ENCODE data around the gene RAE1.

RAE1 gene

GRCh38 chr20:57389695-57390603 is 38.9 kb downstream of the RAE1 start:
- peak; percentile 68 for DNase-seq

- DNase-seq = peak; percentile 89
These were observed 39.8 kb downstream of the RAE1 start, which contains the start of gene RBM38 for GRCh38 chr20:57390604-57391438. TSS of gene RBM38 (plus strand) at chr20:57391396. CDS start at chr20:57391582, 186 bp downstream.

GRCh38 chr20:57391439-57392301 is 40.6 kb downstream of the RAE1 start:
- DNase-seq = peak; percentile 29

- DNase-seq = peak; percentile 89
These were observed 41.6 kb downstream of the RAE1 start for GRCh38 chr20:57392512-57393271.

GRCh38 chr20:57393321-57394120 is 42.5 kb downstream of the RAE1 start:
- no peak for DNase-seq

GRCh38 chr20:57394121-57395082 is 43.3 kb downstream of the RAE1 start:
- DNase-seq = no peak

- no peak for DNase-seq
These were observed 44.3 kb downstream of the RAE1 start for GRCh38 chr20:57395111-57395966.

- DNase-seq = no peak
These were observed 45.3 kb downstream of the RAE1 start for GRCh38 chr20:57396212-57396983.

- DNase-seq = peak; percentile 30
These were observed 46.1 kb downstream of the RAE1 start for GRCh38 chr20:57396984-57397692.

GRCh38 chr20:57397693-57398108 is 46.6 kb downstream of the RAE1 start:
- peak; percentile 32 for DNase-seq

GRCh38 chr20:57398231-57398821 is 47.3 kb downstream of the RAE1 start:
- peak; percentile 78 for DNase-seq

- no peak for DNase-seq
These were observed 48.0 kb downstream of the RAE1 start for GRCh38 chr20:57398901-57399535.

GRCh38 chr20:57399587-57400155 is 48.6 kb downstream of the RAE1 start:
- peak; percentile 60 for DNase-seq

GRCh38 chr20:57400231-57400701 is 49.2 kb downstream of the RAE1 start:
- DNase-seq = no peak

- DNase-seq = no peak
These were observed 49.9 kb downstream of the RAE1 start for GRCh38 chr20:57400821-57401564.
